Right ventricle myocardium superior (tissue), 1 donor: ENCODE data around the gene RGS14. TPM values are rescaled to one million over a fixed set of nuclear protein-coding genes. Genes with fewer than 3 reads are reported as not detected.
"Not testable (repeated sequence)": the region's sequence is repeated elsewhere in the genome, so short reads cannot be mapped to it uniquely, and the experiment has no call there.

Experiments
- ATAC-seq: fragments of 200-7000 bp; cut with Tn5 transposase; one replicate; pipeline ENCODE4 v1.9.1; 2020; ENCODE audit warnings: mild to moderate bottlenecking; ENCODE audit not compliant: poor library complexity
- DNase-seq: peaks from one replicate; pipeline ENCODE4 v3.0.0-alpha.2; 2020
- intact Hi-C: fragments of 100-400 bp; cut with DNase I; formaldehyde crosslinking; loops from one replicate; pipeline ENCODE4 v1.11.2; 2022
- total RNA-seq: library from RNA; stranded (reverse); fragmentation: NEBNext Ultra II Directional; extraction: Animal tissue kit (Norgen Biotek cat#: 25700); gene quantifications from one replicate; pipeline ENCODE4 v1.2.1, GENCODE V29; 2021
- donor health status: DM: no; HTN: yes; CAD: no; lungs with severe emphysema.

RGS14 gene
- total RNA-seq, 1 donor from 2014 or later, result 2.4 TPM

DNA sequence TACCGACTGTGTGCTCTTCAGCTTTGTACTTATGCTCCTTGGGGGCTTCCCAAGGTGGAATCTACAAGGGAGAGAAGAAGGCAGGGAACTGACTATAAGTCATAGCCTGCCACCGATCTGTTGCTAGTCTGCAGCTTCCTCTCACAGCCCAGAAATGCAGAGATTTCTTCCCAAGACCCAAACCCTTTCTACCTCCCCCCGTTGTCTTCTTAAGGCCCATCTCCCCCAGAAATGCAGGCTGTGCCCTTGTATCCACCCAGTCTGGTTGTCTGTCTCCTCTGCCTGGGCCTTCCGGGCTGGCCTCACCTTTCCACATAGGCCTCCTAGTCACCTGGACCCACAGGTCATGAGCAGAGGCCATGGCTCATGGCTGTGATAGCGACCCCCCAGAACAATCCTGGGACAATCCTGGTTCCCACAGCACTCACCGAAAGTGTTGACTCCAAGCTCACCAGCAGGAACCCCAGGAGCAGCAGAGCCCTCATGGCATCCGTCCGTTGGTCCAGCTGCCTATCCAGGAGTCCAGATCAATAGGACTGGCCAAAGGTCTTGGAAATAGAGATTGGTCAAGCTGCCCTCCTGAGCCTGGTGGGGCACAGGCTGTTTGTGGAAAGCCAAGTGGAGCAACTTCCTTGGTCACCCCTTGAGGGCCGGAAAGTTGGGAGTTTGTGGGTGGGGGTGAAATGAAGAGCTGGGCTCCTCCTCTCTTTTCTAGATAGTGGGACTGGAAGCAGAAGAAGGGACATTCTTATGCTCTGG is 51.5 kb downstream of the RGS14 start, which contains the start of gene F12:
F12 (minus strand) TSS at position 522 of the 759 bp plus-strand sequence; CDS start at position 485, 37 bp downstream.
- no peak for DNase-seq
- intact Hi-C loops, result no loop called here
- no peak for ATAC-seq

- intact Hi-C loops, result no loop called here
- ATAC-seq, result no peak
- no peak for DNase-seq
Observed at GRCh38 chr5:177410575-177410974, 52.9 kb downstream of the RGS14 start.

- intact Hi-C loops, result no loop called here
- ATAC-seq, result no peak
Observed at GRCh38 chr5:177412603-177413233, 55.0 kb downstream of the RGS14 start.

GRCh38 chr5:177414481-177414880 is 56.8 kb downstream of the RGS14 start:
- intact Hi-C loops, result no loop called here
- DNase-seq, result no peak
- no peak for ATAC-seq

More at GRCh38 chr5:177412603-177413233, 55.0 kb downstream of the RGS14 start:
- DNase-seq, result no peak

GRCh38 chr5:177417081-177417480 is 59.4 kb downstream of the RGS14 start:
- intact Hi-C loops, ATAC-seq, DNase-seq: not testable (repeated sequence)

- ATAC-seq (no peak), DNase-seq (no peak)
- intact Hi-C loops, result no loop called here
Observed at GRCh38 chr5:177419046-177419445, 61.3 kb downstream of the RGS14 start.

DNA sequence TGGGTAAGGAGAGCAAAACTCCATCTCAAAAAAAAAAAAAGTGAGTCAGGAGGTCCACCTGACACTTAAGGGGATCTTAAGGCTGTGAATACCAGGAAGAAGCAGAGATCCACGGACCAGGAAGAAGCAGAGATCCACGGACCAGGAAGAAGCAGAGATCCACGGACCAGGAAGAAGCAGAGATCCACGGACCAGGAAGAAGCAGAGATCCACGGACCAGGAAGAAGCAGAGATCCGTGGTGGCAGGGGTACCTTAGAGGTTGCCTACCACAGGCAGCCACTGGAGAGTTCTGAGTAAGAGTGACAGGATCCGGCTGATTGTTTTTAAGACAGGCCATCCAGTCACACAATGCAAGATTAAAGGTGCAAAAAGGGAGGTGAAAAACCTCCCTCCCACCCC is 62.7 kb downstream of the RGS14 start:
- intact Hi-C loops, DNase-seq, ATAC-seq: not testable (repeated sequence)

- ATAC-seq, result no peak
- no peak for DNase-seq
- intact Hi-C loops, result no loop called here
Observed at GRCh38 chr5:177421062-177421798, 63.5 kb downstream of the RGS14 start.

Other genes with a start within 250 kb of the RGS14 start
- gene NSD1, start 224.2 kb upstream of the RGS14 start, total RNA-seq, result 33.6 TPM
- gene RAB24, start 54.2 kb upstream of the RGS14 start, total RNA-seq, result 21.2 TPM
- gene PRELID1, start 54.1 kb upstream of the RGS14 start, total RNA-seq, result 27.6 TPM
- gene MXD3, start 46.0 kb upstream of the RGS14 start, total RNA-seq, result 2.5 TPM
- 56.8 TPM for gene LMAN2, start 6.3 kb upstream of the RGS14 start, total RNA-seq
- gene SLC34A1, start 26.5 kb downstream of the RGS14 start, total RNA-seq, result not detected
- not detected for gene PFN3, start 42.7 kb downstream of the RGS14 start, total RNA-seq
- gene F12, start 51.6 kb downstream of the RGS14 start, total RNA-seq, result not detected
- 16.0 TPM for gene GRK6, start 68.8 kb downstream of the RGS14 start, total RNA-seq
- gene PRR7, start 88.9 kb downstream of the RGS14 start, total RNA-seq, result 0.59 TPM
- gene DBN1, start 115.7 kb downstream of the RGS14 start, total RNA-seq, result 24.2 TPM
- gene PDLIM7, start 139.7 kb downstream of the RGS14 start, total RNA-seq, result 37.0 TPM
- 4.2 TPM for gene DOK3, start 151.9 kb downstream of the RGS14 start, total RNA-seq
- gene DDX41, start 159.0 kb downstream of the RGS14 start, total RNA-seq, result 22.6 TPM
- gene FAM193B, start 196.6 kb downstream of the RGS14 start, total RNA-seq, result 23.2 TPM
- gene TMED9, start 234.3 kb downstream of the RGS14 start, total RNA-seq, result 61.0 TPM
- 12.9 TPM for gene B4GALT7, start 242.2 kb downstream of the RGS14 start, total RNA-seq